Esophagus (tissue), 2 donors: ENCODE measurements around the gene VRK2. TPM values are rescaled to one million over a fixed set of nuclear protein-coding genes. Genes with fewer than 3 reads are reported as not detected.
"Not testable (repeated sequence)": the region's sequence is repeated elsewhere in the genome, so short reads cannot be mapped to it uniquely, and the experiment has no call there.

Source experiments
- H3K27ac ChIP-seq, 2 donors: one replicate each; pipeline ENCODE4 v1.5.1; 2013; ENCODE audit warnings: low read depth in 2 of 2, mild to moderate bottlenecking in 2 of 2, inconsistent platforms in 1 of 2, low read length in 1 of 2, moderate library complexity in 1 of 2
- H3K27me3 ChIP-seq, 2 donors: one replicate each; pipeline ENCODE4 v1.6.1; 2013; ENCODE audit warnings: low read length in 2 of 2, control low read depth in 1 of 2, mild to moderate bottlenecking in 1 of 2; ENCODE audit not compliant: insufficient read depth in 2 of 2, control insufficient read depth in 1 of 2
- H3K36me3 ChIP-seq, 2 donors: one replicate each; pipeline ENCODE4 v1.6.1; 2013; ENCODE audit warnings: low read length in 1 of 2; ENCODE audit not compliant: control insufficient read depth in 2 of 2, insufficient read depth in 2 of 2
- H3K4me1 ChIP-seq, 2 donors: one replicate each; pipeline ENCODE4 v1.6.1; 2013; ENCODE audit warnings: low read length in 1 of 2; ENCODE audit not compliant: control insufficient read depth in 2 of 2, insufficient read depth in 2 of 2
- H3K4me3 ChIP-seq, 2 donors: one replicate each; pipeline ENCODE4 v1.5.1; 2013; ENCODE audit warnings: low read length in 2 of 2, mild to moderate bottlenecking in 2 of 2, low read depth in 1 of 2, moderate library complexity in 1 of 2
- H3K9me3 ChIP-seq, 2 donors: one replicate each; pipeline ENCODE4 v1.6.1; 2013; ENCODE audit warnings: mild to moderate bottlenecking in 2 of 2, low read depth in 1 of 2, low read length in 1 of 2, moderate library complexity in 1 of 2; ENCODE audit not compliant: control insufficient read depth in 2 of 2, insufficient read depth in 1 of 2
- WGBS, 2 donors: extraction: QIAGEN DNeasy Blood & Tissue Kit; methylation state at CpG; one replicate each; pipeline ENCODE4 v1.1.7; 2013; 5-methylcytosine and 5-hydroxymethylcytosine counted together
- polyA plus RNA-seq, 2 donors: library from polyadenylated mRNA; stranded (reverse); fragments of 200-250 nt; gene quantifications; one replicate each; pipeline ENCODE4 v1.2.3, GENCODE V29; 2013
- donor health status: healthy with polysubstance abuse.
- donor health status: Bipolar disorder and iron deficiency.

Gene VRK2
- polyA plus RNA-seq, 2 donors: 9.4 to 18.4 TPM

- not testable (repeated sequence) for H3K27ac ChIP-seq, H3K36me3 ChIP-seq, H3K4me1 ChIP-seq, H3K4me3 ChIP-seq, H3K27me3 ChIP-seq, H3K9me3 ChIP-seq
- 93 to 94% methylated on average over 7 of the region's 7 CpGs for WGBS, 2 donors
Measured at GRCh38 chr2:58170334-58170933, 123.8 kb downstream of the VRK2 start.

DNA sequence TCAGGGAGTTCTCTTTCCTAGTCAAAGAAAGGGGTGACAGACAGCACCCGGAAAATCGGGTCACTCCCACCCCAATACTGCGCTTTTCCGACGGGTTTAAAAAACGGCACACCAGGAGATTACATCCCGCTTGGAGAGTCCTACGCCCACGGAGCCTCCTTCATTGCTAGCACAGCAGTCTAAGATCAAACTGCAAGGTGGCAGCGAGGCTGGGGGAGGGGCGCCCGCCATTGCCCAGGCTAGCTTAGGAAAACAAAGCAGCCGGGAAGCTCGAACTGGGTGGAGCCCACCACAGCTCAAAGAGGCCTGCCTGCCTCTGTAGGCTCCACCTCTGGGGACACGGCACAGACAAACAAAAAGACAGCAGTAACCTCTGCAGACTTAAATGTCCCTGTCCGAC is 125.2 kb downstream of the VRK2 start:
- not testable (repeated sequence) for H3K27me3 ChIP-seq, H3K36me3 ChIP-seq
- WGBS, 2 donors: 97% methylated on average over 15 to 16 of the region's 16 CpGs

DNA sequence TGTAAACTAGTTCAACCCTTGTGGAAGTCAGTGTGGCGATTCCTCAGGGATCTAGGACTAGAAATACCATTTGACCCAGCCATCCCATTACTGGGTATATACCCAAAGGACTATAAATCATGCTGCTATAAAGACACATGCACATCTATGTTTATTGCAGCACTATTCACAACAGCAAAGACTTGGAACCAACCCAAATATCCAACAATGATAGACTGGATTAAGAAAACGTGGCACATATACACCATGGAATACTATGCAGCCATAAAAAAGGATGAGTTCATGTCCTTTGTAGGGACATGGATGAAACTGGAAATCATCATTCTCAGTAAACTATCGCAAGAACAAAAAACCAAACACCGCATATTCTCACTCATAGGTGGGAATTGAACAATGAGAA is 130.6 kb downstream of the VRK2 start:
- H3K27ac ChIP-seq, H3K4me3 ChIP-seq, H3K4me1 ChIP-seq, H3K27me3 ChIP-seq, H3K9me3 ChIP-seq, H3K36me3 ChIP-seq: not testable (repeated sequence)
- WGBS, 2 donors: 91 to 93% methylated on average over 2 of the region's 4 CpGs

More for the DNA sequence above, 125.2 kb downstream of the VRK2 start:
- H3K4me1 ChIP-seq, H3K4me3 ChIP-seq, H3K27ac ChIP-seq, H3K9me3 ChIP-seq: not testable (repeated sequence)

- H3K27me3 ChIP-seq, H3K4me3 ChIP-seq, H3K27ac ChIP-seq, H3K4me1 ChIP-seq, H3K9me3 ChIP-seq, H3K36me3 ChIP-seq: not testable (repeated sequence)
- 96 to 97% methylated on average over 3 of the region's 3 CpGs for WGBS, 2 donors
Measured at GRCh38 chr2:58180175-58180574, 133.6 kb downstream of the VRK2 start.

DNA sequence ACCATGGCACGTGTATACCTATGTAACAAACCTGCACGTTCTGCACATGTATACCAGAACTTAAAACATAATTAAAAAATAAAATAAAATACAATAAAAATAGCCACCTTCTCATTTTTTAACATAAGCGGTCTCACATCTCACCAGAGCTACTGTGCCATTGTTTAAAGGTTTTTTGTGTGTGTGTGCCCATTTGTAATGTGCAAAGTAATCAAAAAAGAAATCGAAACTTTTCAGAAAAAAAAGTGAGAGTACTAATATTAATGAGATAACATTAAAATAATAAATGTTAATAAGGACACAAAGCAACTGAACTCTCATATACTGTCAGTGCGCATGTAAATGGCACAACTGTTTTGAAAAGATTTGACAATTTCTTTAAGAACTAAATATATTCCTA is 134.0 kb downstream of the VRK2 start:
- 97 to 99% methylated on average over 5 of the region's 5 CpGs for WGBS, 2 donors
- Histone ChIP-seq H3K9me3 (no peaks in the 10 kb centered on the region), H3K27ac (no peak overlapping the region), H3K36me3 (no peaks in the 10 kb centered on the region), H3K27me3 (no peaks in the 10 kb centered on the region), H3K4me3 (no peak overlapping the region), H3K4me1 (no peaks in the 10 kb centered on the region)

DNA sequence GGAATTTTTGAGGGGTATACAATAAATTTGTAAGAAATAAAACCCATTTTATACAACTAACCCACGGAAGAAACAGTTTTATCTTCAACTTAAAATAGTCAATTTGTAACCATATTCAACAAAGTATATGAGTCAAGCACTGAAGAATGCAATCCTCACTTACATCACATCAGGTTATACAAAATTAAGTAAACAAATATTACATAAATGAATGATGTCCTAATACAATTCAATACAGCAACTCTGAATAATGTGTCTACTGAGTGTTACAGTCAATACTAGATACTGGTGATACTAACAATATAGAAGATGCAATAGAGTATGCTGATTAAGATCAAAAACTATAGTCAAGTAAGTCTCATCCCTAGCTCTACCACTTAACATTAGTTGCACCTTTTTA is 135.9 kb downstream of the VRK2 start:
- Histone ChIP-seq H3K4me3 (no peak overlapping the region), H3K4me1 (no peaks in the 10 kb centered on the region), H3K27me3 (no peaks in the 10 kb centered on the region), H3K36me3 (no peaks in the 10 kb centered on the region), H3K27ac (no peak overlapping the region), H3K9me3 (no peaks in the 10 kb centered on the region)
- 88 to 91% methylated on average over 1 of the region's 1 CpG for whole genome bisulfite sequencing, 2 donors

GRCh38 chr2:58186501-58186900 is 139.9 kb downstream of the VRK2 start:
- Histone ChIP-seq H3K9me3 (no peaks in the 10 kb centered on the region), H3K36me3 (no peaks in the 10 kb centered on the region), H3K27ac (no peak overlapping the region), H3K4me1 (no peaks in the 10 kb centered on the region), H3K4me3 (no peak overlapping the region), H3K27me3 (no peaks in the 10 kb centered on the region)
- WGBS, 2 donors: 78 to 79% methylated on average over 4 of the region's 4 CpGs

DNA sequence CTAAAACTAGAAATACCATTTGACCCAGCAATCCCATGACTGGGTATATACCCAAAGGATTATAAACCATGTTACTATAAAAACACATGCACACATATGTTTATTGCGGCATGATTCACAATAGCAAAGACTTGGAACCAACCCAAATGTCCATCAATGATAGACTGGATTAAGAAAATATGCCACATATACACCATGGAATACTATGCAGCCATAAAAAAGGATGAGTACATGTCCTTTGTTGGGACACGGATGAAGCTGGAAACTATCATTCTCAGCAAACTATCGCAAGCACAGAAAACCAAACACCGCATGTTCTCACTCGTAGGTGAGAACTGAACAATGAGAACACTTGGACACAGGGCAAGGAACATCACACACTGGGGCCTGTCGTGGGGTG is 140.4 kb downstream of the VRK2 start:
- not testable (repeated sequence) for H3K9me3 ChIP-seq, H3K27me3 ChIP-seq, H3K4me1 ChIP-seq, H3K36me3 ChIP-seq, H3K4me3 ChIP-seq, H3K27ac ChIP-seq
- WGBS, 2 donors: 96% methylated on average over 6 of the region's 6 CpGs

DNA sequence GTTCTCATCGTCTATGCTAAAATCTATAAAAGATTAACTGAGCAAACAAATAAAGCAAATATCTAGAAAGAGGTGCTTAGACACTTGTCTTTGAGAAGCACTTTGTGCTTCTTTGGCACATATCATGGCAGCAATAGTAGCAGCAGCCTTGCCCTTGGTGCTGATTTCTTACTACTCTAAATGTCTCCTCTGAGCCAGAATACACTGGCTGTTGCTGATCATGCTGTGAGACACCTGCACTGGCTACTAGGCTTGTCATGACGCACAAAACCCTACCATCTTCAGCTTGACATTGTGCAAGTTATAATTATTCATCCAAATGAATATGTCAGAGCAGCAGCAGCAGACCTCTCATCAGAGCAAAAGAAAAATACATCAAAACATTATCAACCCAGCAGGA is 147.9 kb downstream of the VRK2 start:
- H3K36me3 ChIP-seq: no peaks in the 10 kb centered on the region
- no peaks in the 10 kb centered on the region for H3K27me3 ChIP-seq
- 83 to 89% methylated on average over 2 of the region's 2 CpGs for WGBS, 2 donors
- H3K4me3 ChIP-seq: no peak overlapping the region
- no peak overlapping the region for H3K27ac ChIP-seq
- H3K4me1 ChIP-seq: no peaks in the 10 kb centered on the region
- H3K9me3 ChIP-seq: no peaks in the 10 kb centered on the region

DNA sequence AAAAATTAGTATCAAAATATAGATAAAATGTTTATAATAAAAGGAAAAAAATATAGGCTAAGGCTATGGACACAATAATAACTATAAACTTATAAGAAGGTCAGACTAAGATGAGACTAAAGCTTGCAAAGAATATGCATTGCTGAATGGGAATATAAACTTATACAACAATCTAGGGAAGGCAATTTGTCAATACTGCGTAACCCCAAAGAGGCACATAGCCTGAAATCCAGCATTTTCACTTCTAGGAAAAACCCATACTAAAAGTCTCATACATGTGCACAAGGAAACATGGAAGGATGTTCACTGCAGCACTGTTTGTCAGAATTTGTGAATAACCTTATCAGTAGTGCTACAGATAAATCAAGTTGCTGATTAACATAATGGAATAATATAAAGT is 149.1 kb downstream of the VRK2 start:
- Histone ChIP-seq H3K27ac (no peak overlapping the region), H3K4me1 (no peaks in the 10 kb centered on the region), H3K27me3 (no peaks in the 10 kb centered on the region), H3K4me3 (no peak overlapping the region), H3K9me3 (no peaks in the 10 kb centered on the region), H3K36me3 (no peaks in the 10 kb centered on the region)
- WGBS, 2 donors: 95 to 100% methylated on average over 1 of the region's 1 CpG
